HG03095 (cell line): ENCODE data around the gene MTFP1.
A peak's percentile ranks its signal among the peaks of the same experiment; 100 is the strongest.
"Not testable (repeated sequence)": the region's sequence is repeated elsewhere in the genome, so short reads cannot be mapped to it uniquely, and the experiment has no call there.

Experiments
- ATAC-seq: cut with Tn5 transposase; IDR thresholded peaks from one replicate; pipeline ENCODE4 v1.9.1; 2021; ENCODE audit warnings: moderate library complexity; ENCODE audit not compliant: unreplicated experiment

MTFP1 gene

GRCh38 chr22:30402028-30402765 lies 23.4 kb upstream of the MTFP1 start:
- ATAC-seq = no peak

DNA sequence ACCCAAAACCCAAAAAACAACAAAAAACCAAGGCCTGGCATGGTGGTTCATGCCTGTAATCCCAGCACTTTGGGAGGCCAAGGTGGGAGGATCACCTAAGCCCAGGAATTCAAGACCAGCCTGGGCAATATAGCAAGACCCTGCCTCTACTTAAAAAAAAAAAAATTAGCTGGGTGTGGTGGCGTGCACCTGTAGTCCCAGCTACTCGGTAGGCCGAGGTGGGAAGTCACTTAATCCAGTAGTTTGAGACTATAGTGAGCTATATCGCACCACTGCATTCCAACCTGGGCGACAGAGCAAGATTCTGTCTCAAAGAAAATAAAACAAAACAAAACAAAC lies 22.8 kb upstream of the MTFP1 start:
- ATAC-seq = not testable (repeated sequence)

- no peak for ATAC-seq
These were observed 21.3 kb upstream of the MTFP1 start for GRCh38 chr22:30404307-30404706.

GRCh38 chr22:30405731-30406130 lies 19.8 kb upstream of the MTFP1 start:
- ATAC-seq = no peak

DNA sequence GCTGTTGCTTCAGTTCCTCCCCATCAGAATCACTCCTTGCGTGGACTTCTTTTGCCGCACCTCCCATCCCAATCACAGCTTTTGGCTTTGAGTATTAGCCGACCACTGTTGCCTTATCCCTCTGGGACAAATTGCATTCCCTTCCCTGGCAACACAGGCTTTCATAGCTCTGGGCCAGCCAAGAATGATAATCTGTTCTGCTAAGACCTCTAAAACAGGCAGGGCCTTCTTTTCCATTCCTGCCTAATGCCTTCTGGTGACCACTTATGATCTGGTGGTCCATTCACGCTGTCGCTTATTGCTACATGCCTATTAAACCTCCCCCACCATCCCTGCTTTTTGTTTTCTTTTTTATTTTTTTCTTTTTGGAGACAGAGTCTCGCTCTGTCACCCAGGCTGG lies 19.2 kb upstream of the MTFP1 start:
- no peak for ATAC-seq

- no peak for ATAC-seq
These were observed 17.0 kb upstream of the MTFP1 start for GRCh38 chr22:30408388-30409102.

DNA sequence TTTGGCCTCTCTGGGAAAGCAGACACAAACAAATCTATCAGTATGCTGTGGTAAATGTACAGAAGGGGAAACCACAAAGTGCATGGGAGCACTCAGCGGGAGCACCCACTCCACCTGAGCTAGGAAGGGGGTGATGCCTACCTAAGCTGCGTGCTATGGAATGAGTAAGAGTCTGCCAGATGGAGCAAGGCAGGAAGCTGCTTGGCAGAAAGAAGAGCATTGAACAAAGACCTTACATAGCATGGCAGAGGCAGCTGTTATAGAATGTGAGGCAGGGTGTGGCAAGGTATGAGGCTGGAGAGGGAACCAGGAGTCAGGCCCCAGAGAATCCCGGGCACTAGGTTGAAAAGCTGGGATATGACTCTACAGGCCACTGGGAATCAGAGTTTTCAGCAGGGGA lies 13.8 kb upstream of the MTFP1 start:
- no peak for ATAC-seq

DNA sequence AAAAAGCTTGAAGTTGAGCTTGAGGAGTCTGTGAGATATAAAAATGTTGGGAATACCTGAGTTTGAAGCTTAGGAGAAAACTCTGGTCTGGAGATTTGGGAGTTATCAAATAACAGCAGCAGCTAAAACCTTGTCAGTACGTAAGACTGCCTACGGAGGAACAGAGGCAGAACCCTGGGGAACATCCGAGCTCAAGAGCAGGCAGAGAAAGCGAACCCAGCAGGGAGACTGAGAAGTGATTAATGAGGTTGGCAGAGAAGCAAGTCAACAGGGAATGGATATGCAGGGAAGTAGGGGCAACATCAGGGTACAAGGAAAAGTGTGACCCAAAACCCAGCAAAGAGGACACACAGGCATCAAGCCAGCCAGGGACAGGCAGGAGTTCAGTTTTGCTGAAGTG lies 12.6 kb upstream of the MTFP1 start:
- ATAC-seq = no peak

DNA sequence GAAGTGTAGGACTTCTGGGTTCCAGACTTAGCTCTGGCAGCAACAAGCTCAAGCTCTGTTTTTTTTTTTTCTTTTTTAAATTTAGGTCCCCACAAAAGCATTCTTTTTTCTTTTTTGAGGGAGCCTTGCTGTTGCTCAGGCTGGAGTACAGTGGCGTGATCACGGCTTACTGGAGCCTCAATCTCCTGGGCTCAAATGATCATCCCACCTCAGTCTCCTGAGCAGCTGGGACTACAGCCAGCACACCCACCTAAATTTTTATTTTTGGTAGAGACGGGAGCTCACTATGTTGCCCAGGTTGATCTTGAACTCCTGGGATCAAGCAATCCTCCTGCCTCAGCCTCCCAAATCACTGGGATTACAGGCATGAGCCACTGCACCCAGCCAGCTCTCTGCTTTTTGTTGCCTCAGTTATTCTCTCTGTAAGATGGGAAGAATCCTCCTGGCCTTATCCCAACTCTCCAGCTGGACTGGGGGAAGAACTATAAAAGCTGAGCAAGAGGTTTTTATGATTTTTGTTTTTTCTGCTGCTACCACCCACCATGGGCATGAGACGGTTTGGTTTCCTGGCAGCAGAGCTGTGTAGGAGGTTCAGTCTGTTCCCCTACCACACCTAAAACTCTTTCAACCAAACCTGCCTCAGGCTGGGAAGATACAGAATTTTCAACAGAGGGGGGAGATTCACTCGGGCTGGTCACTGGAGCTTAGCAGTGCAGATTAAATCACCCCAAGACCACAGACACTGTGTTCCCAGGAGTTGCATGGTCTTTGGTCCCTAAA lies 11.6 kb upstream of the MTFP1 start:
- no peak for ATAC-seq

GRCh38 chr22:30414525-30415047 lies 11.0 kb upstream of the MTFP1 start:
- ATAC-seq = no peak

GRCh38 chr22:30416403-30416802 lies 9.2 kb upstream of the MTFP1 start:
- ATAC-seq = no peak

- no peak for ATAC-seq
These were observed 8.7 kb upstream of the MTFP1 start for GRCh38 chr22:30416837-30417236.

- ATAC-seq = no peak
These were observed 5.0 kb upstream of the MTFP1 start for GRCh38 chr22:30420347-30421125.

GRCh38 chr22:30421695-30422480 lies 3.7 kb upstream of the MTFP1 start:
- no peak for ATAC-seq

- no peak for ATAC-seq
These were observed 2.9 kb upstream of the MTFP1 start for GRCh38 chr22:30422481-30423300.

DNA sequence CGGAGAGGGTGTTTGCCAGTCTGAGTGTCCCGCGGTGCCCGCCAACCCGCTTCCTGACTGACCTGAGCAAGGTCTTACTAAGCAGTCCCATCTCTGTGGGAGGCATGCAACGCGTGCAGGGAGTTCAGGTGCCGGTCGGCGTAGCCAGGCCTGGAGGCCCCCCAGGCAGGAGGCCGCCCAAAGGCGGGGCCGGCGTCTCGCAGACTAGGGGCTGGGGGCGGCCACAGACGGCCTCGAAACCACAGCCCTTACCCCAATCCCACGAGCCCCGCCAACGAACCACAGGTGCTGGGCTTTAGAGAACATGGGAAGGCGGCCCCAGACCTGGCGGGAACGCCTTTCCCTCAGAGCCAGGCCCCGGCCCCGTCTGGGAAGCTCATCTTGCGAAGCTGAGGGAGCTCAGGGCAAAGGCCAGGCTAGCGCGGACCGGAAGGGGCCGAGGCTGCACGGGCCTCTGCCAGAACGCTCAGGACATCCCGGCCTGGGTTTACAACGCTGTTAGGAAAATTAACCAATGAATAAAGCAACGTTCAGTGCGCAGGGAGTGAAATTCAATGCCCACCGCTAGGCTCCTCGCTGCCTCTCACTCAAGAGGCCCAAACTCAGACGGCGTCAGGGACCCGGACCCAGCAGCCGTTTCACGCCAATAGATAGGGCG lies 2.1 kb upstream of the MTFP1 start:
- ATAC-seq = peak; percentile 18

- ATAC-seq = peak; percentile 75
These were observed 1.5 kb upstream of the MTFP1 start for GRCh38 chr22:30423959-30424533.

- no peak for ATAC-seq
These were observed 838 bp upstream of the MTFP1 start for GRCh38 chr22:30424534-30425326.
